ENCODE measurements around the gene IFT43. TPM values are rescaled to one million over a fixed set of nuclear protein-coding genes. Genes with fewer than 3 reads are reported as not detected.

The IFT43 gene
- total RNA-seq, 1 experiment from 2014 or later, result 17.5 TPM

GRCh38 chr14:76100236-76100635 lies 114.7 kb downstream of the IFT43 start:
- POLR2A ChIA-PET, result no interaction called here
- H3K27ac Mint-ChIP-seq, result no peak overlapping the region
- no peak overlapping the region for H3K4me3 Mint-ChIP-seq
- CTCF ChIA-PET, result interaction anchor here (1.6 kb wide), 1 partner anchor 13 kb away, joined by 3 read pairs; no protein-coding TSS in a partner anchor
- no peaks in the 10 kb centered on the region for H3K27me3 Mint-ChIP-seq (ENCODE audit: low read depth)
- no peak for ATAC-seq
- no peak for DNase-seq (ENCODE audit: low spot score)
- TF ChIP-seq, protein P1, sequence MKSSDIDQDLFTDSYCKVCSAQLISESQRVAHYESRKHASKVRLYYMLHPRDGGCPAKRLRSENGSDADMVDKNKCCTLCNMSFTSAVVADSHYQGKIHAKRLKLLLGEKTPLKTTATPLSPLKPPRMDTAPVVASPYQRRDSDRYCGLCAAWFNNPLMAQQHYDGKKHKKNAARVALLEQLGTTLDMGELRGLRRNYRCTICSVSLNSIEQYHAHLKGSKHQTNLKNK (CRISPR knock-in tag; IDR thresholded peaks at IDR 0.05), result no peak
- TF ChIP-seq ZNF281 (CRISPR knock-in tag; IDR thresholded peaks at IDR 0.05) (no peak), JAZF1 (CRISPR knock-in tag; IDR thresholded peaks at IDR 0.05) (no peak), IRF2 (CRISPR knock-in tag; IDR thresholded peaks at IDR 0.05; ENCODE audit: borderline replicate concordance, low read depth) (no peak), SMAD3 (CRISPR knock-in tag; IDR thresholded peaks at IDR 0.05; ENCODE audit: borderline replicate concordance) (no peak), ZNF232 (CRISPR knock-in tag; IDR thresholded peaks at IDR 0.05) (no peak), ERG (CRISPR knock-in tag; IDR thresholded peaks at IDR 0.05) (no peak)
- TF ChIP-seq, protein P2, sequence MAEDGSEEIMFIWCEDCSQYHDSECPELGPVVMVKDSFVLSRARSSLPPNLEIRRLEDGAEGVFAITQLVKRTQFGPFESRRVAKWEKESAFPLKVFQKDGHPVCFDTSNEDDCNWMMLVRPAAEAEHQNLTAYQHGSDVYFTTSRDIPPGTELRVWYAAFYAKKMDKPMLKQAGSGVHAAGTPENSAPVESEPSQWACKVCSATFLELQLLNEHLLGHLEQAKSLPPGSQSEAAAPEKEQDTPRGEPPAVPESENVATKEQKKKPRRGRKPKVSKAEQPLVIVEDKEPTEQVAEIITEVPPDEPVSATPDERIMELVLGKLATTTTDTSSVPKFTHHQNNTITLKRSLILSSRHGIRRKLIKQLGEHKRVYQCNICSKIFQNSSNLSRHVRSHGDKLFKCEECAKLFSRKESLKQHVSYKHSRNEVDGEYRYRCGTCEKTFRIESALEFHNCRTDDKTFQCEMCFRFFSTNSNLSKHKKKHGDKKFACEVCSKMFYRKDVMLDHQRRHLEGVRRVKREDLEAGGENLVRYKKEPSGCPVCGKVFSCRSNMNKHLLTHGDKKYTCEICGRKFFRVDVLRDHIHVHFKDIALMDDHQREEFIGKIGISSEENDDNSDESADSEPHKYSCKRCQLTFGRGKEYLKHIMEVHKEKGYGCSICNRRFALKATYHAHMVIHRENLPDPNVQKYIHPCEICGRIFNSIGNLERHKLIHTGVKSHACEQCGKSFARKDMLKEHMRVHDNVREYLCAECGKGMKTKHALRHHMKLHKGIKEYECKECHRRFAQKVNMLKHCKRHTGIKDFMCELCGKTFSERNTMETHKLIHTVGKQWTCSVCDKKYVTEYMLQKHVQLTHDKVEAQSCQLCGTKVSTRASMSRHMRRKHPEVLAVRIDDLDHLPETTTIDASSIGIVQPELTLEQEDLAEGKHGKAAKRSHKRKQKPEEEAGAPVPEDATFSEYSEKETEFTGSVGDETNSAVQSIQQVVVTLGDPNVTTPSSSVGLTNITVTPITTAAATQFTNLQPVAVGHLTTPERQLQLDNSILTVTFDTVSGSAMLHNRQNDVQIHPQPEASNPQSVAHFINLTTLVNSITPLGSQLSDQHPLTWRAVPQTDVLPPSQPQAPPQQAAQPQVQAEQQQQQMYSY (CRISPR knock-in tag; IDR thresholded peaks at IDR 0.05), result no peak
- TF ChIP-seq, protein P3, sequence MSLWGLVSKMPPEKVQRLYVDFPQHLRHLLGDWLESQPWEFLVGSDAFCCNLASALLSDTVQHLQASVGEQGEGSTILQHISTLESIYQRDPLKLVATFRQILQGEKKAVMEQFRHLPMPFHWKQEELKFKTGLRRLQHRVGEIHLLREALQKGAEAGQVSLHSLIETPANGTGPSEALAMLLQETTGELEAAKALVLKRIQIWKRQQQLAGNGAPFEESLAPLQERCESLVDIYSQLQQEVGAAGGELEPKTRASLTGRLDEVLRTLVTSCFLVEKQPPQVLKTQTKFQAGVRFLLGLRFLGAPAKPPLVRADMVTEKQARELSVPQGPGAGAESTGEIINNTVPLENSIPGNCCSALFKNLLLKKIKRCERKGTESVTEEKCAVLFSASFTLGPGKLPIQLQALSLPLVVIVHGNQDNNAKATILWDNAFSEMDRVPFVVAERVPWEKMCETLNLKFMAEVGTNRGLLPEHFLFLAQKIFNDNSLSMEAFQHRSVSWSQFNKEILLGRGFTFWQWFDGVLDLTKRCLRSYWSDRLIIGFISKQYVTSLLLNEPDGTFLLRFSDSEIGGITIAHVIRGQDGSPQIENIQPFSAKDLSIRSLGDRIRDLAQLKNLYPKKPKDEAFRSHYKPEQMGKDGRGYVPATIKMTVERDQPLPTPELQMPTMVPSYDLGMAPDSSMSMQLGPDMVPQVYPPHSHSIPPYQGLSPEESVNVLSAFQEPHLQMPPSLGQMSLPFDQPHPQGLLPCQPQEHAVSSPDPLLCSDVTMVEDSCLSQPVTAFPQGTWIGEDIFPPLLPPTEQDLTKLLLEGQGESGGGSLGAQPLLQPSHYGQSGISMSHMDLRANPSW (CRISPR knock-in tag; conservative IDR thresholded peaks at IDR 0.05; ENCODE audit: low read depth), result no peak
- TF ChIP-seq, protein P4, sequence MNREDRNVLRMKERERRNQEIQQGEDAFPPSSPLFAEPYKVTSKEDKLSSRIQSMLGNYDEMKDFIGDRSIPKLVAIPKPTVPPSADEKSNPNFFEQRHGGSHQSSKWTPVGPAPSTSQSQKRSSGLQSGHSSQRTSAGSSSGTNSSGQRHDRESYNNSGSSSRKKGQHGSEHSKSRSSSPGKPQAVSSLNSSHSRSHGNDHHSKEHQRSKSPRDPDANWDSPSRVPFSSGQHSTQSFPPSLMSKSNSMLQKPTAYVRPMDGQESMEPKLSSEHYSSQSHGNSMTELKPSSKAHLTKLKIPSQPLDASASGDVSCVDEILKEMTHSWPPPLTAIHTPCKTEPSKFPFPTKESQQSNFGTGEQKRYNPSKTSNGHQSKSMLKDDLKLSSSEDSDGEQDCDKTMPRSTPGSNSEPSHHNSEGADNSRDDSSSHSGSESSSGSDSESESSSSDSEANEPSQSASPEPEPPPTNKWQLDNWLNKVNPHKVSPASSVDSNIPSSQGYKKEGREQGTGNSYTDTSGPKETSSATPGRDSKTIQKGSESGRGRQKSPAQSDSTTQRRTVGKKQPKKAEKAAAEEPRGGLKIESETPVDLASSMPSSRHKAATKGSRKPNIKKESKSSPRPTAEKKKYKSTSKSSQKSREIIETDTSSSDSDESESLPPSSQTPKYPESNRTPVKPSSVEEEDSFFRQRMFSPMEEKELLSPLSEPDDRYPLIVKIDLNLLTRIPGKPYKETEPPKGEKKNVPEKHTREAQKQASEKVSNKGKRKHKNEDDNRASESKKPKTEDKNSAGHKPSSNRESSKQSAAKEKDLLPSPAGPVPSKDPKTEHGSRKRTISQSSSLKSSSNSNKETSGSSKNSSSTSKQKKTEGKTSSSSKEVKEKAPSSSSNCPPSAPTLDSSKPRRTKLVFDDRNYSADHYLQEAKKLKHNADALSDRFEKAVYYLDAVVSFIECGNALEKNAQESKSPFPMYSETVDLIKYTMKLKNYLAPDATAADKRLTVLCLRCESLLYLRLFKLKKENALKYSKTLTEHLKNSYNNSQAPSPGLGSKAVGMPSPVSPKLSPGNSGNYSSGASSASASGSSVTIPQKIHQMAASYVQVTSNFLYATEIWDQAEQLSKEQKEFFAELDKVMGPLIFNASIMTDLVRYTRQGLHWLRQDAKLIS (CRISPR knock-in tag; IDR thresholded peaks at IDR 0.05; ENCODE audit: borderline replicate concordance), result no peak
- TF ChIP-seq, protein P5, sequence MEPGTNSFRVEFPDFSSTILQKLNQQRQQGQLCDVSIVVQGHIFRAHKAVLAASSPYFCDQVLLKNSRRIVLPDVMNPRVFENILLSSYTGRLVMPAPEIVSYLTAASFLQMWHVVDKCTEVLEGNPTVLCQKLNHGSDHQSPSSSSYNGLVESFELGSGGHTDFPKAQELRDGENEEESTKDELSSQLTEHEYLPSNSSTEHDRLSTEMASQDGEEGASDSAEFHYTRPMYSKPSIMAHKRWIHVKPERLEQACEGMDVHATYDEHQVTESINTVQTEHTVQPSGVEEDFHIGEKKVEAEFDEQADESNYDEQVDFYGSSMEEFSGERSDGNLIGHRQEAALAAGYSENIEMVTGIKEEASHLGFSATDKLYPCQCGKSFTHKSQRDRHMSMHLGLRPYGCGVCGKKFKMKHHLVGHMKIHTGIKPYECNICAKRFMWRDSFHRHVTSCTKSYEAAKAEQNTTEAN (CRISPR knock-in tag; IDR thresholded peaks at IDR 0.05), result no peak
- peaks cover 16% of the 10 kb centered on the region for H3K4me1 Mint-ChIP-seq
- no peaks in the 10 kb centered on the region for H3K9me3 Mint-ChIP-seq
- no peaks in the 10 kb centered on the region for H3K36me3 Mint-ChIP-seq
